ENCODE data around the gene CYS1.

Gene CYS1

GRCh38 chr2:10124538-10125045, 44.4 kb upstream of the CYS1 start:
- peak; percentile 85 for DNase-seq (ENCODE audit: low read depth)
- peak overlapping the region; percentile 82 for H3K4me3 ChIP-seq (ENCODE audit: low read depth, low read length)
- no peak for TF ChIP-seq MYC (IDR thresholded peaks at IDR 0.05; ENCODE audit: low read depth, low read length)
- TF ChIP-seq CTCF (IDR thresholded peaks at IDR 0.05; ENCODE audit: low read depth, low read length), result peak; percentile 41
- no peak for TF ChIP-seq POLR2A (IDR thresholded peaks at IDR 0.05; ENCODE audit: extremely low read depth, insufficient read length)
- 0 out of 2 replicates have a peak, but pooled peaks have one; percentile 17 for TF ChIP-seq MAX (IDR thresholded peaks at IDR 0.05; ENCODE audit: low read depth, low read length)

- peak overlapping the region; percentile 82 for H3K4me3 ChIP-seq (ENCODE audit: low read depth, low read length)
- TF ChIP-seq MAX (IDR thresholded peaks at IDR 0.05; ENCODE audit: low read depth, low read length) (no peak), CTCF (IDR thresholded peaks at IDR 0.05; ENCODE audit: low read depth, low read length) (no peak), MYC (IDR thresholded peaks at IDR 0.05; ENCODE audit: low read depth, low read length) (no peak), POLR2A (IDR thresholded peaks at IDR 0.05; ENCODE audit: extremely low read depth, insufficient read length) (no peak)
- DNase-seq (ENCODE audit: low read depth), result peak; percentile 38
Observed at GRCh38 chr2:10123281-10123680, 43.1 kb upstream of the CYS1 start.

GRCh38 chr2:10122500-10123280, 42.5 kb upstream of the CYS1 start, which contains the start of gene RRM2:
TSS of gene RRM2 (plus strand) at chr2:10122739. CDS start at chr2:10122799, 60 bp downstream.
- TF ChIP-seq MAX (IDR thresholded peaks at IDR 0.05; ENCODE audit: low read depth, low read length) (peak; percentile 81), CTCF (IDR thresholded peaks at IDR 0.05; ENCODE audit: low read depth, low read length) (no peak), POLR2A (IDR thresholded peaks at IDR 0.05; ENCODE audit: extremely low read depth, insufficient read length) (peak; percentile 93), MYC (IDR thresholded peaks at IDR 0.05; ENCODE audit: low read depth, low read length) (0 out of 2 replicates have a peak, but pooled peaks have one; percentile 30)

GRCh38 chr2:10120877-10121574, 40.8 kb upstream of the CYS1 start:
- peak overlapping the region; percentile 90 for H3K4me3 ChIP-seq (ENCODE audit: low read depth, low read length)
- TF ChIP-seq MAX (IDR thresholded peaks at IDR 0.05; ENCODE audit: low read depth, low read length) (peak; percentile 94), MYC (IDR thresholded peaks at IDR 0.05; ENCODE audit: low read depth, low read length) (0 out of 2 replicates have a peak, but pooled peaks have one; percentile 14), CTCF (IDR thresholded peaks at IDR 0.05; ENCODE audit: low read depth, low read length) (no peak)
- peak; percentile 49 for DNase-seq (ENCODE audit: low read depth)

More at GRCh38 chr2:10122500-10123280, 42.5 kb upstream of the CYS1 start, which contains the start of gene RRM2:
- peak; percentile 99 for DNase-seq (ENCODE audit: low read depth)
- H3K4me3 ChIP-seq (ENCODE audit: low read depth, low read length), result peak within 1 kb of the TSS; percentile 90

- peak; percentile 99 for DNase-seq (ENCODE audit: low read depth)
- TF ChIP-seq POLR2A (IDR thresholded peaks at IDR 0.05; ENCODE audit: extremely low read depth, insufficient read length) (peak; percentile 78), MAX (IDR thresholded peaks at IDR 0.05; ENCODE audit: low read depth, low read length) (no peak), MYC (IDR thresholded peaks at IDR 0.05; ENCODE audit: low read depth, low read length) (peak; percentile 94)
- H3K4me3 ChIP-seq (ENCODE audit: low read depth, low read length), result peak overlapping the region; percentile 90
Observed at GRCh38 chr2:10120158-10120876, 40.1 kb upstream of the CYS1 start.

Data from NB4 (cell line).